Cardiac fibroblast (primary cell): ENCODE measurements around the gene DMRTB1.
"Not testable (repeated sequence)": the region's sequence is repeated elsewhere in the genome, so short reads cannot be mapped to it uniquely, and the experiment has no call there.

Experiments used
- DNase-seq, 2 donors: peaks; one replicate each; pipeline versions ENCODE4 v3.0.0 to v3.0.0-alpha.2; 2010; ENCODE audit warnings: low read depth in 2 of 2
- H3K4me3 ChIP-seq, 2 donors: replicated peaks in 1 of 2; 1 replicate in 1 of 2; 2 replicates in 1 of 2; pipeline ENCODE4 v1.5.1; 2011; ENCODE audit warnings: low read depth in 2 of 2, low read length in 2 of 2, mild to moderate bottlenecking in 2 of 2, moderate library complexity in 1 of 2
- CTCF ChIP-seq: IDR thresholded peaks from one replicate; pipeline ENCODE4 v1.5.1; 2011; ENCODE audit warnings: low read depth, mild to moderate bottlenecking, low read length, inconsistent platforms

Gene DMRTB1

DNA sequence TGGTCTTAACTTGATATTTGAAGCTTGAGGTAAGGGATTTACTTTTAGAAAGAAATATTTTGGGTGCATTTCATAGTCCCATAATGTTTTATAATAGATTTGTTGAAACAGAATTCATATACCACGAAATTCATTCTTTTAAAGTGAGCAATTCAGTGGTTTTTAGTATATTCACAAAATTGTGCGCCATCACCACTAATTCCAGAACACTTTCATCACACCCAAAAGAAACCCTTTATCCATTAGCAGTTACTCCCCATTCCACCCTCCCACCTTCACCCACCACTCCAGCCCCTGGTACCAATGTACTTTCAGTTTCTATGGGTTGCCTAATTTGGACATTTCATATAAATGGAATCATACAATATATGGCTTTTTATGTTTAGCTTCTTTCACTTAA, 38.9 kb upstream of the DMRTB1 start:
- no peak for DNase-seq
- H3K4me3 ChIP-seq, result no peak overlapping the region
- TF ChIP-seq CTCF, result no peak

- no peak for DNase-seq
- no peak for TF ChIP-seq CTCF
- no peak overlapping the region for H3K4me3 ChIP-seq
These were observed 38.0 kb upstream of the DMRTB1 start for GRCh38 chr1:53421208-53421607.

- TF ChIP-seq CTCF, result no peak
- H3K4me3 ChIP-seq, result no peak overlapping the region
- DNase-seq, result peak in 1 of 2 donors; percentile 7
These were observed 28.9 kb upstream of the DMRTB1 start for GRCh38 chr1:53430261-53430660.

DNA sequence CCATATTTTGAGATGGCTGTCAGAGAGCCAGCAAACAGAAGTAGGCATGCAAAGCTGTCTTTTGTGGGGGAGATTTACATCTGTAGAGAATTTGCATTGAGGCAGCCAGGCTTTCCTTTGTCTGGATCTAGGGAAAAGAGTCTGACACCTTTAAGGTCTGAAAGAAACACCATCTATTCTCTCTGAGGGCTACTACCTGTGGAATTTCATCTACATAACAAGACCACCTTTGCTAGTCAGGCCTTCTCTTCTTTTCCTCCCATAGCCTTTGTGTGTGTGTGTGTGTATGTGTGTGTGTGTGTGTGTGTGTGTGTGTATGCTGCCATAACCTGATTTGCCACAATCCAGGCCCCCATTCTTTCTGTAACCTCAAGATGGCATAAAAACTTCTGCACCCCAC, 28.4 kb upstream of the DMRTB1 start:
- no peak overlapping the region for H3K4me3 ChIP-seq
- DNase-seq, result no peak
- no peak for TF ChIP-seq CTCF

GRCh38 chr1:53431244-53431643, 28.0 kb upstream of the DMRTB1 start:
- no peak for TF ChIP-seq CTCF
- no peak overlapping the region for H3K4me3 ChIP-seq
- DNase-seq, result no peak

- TF ChIP-seq CTCF, result no peak
- DNase-seq, result no peak
- no peak overlapping the region for H3K4me3 ChIP-seq
These were observed 27.2 kb upstream of the DMRTB1 start for GRCh38 chr1:53431805-53432565.

GRCh38 chr1:53432611-53433010, 26.6 kb upstream of the DMRTB1 start:
- DNase-seq, result no peak
- no peak for TF ChIP-seq CTCF
- H3K4me3 ChIP-seq, result no peak overlapping the region

DNA sequence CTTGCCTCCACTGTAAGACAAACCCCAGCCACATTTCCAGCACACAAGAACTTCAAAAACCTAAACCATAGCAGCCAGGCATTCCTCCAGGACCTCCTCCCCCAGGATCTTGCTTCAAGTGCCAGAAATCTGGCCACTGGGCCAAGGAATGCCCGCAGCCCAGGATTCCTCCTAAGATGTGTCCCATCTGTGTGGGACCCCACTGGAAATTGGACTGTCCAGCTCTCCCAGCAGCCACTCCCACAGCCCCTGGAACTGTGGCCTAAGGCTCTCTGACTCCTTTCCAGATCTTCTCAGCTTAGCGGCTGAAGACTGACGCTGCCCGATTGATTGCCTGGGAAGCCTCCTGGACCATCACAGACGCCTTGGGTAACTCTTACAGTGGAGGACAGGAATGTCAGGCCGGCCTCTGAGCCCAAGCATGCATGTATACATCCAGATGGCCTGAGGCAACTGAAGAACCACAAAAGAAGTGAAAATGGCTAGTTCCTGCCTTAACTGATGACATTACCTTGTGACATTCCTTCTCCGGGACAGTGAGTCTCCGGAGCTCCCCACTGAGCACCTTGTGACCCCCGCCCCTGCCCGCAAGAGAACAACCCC, 24.7 kb upstream of the DMRTB1 start:
- H3K4me3 ChIP-seq, DNase-seq: not testable (repeated sequence)
